SW 1271 (cell line): ENCODE data around the gene PRAC1.
"Not testable (repeated sequence)": the region's sequence is repeated elsewhere in the genome, so short reads cannot be mapped to it uniquely, and the experiment has no call there.

Experiments used
- DNase-seq, 2 experiments: peaks; one replicate each; lab custom pipeline; 2025; lab: John Stamatoyannopoulos, UW

Gene PRAC1

DNA sequence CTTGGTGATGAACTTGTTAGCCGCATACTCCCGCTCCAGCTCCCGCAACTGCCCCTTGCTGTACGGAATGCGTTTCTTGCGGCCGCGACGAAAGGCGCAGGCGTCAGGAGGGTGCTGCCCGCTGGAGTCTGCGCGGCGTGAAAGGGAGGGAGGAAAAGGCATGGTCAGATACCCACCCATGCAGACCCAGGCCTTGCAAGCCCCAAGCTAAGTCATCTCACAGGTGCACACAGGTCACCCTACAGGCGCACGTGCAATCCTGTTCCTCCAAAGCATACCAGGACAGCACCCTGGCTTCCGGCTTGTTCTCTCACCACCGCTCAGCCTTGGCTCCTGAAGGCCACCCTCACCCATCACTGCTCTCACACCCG lies 4.6 kb upstream of the PRAC1 start:
- DNase-seq = no peak

GRCh38 chr17:48726114-48726915 lies 4.0 kb upstream of the PRAC1 start:
- no peak for DNase-seq

DNA sequence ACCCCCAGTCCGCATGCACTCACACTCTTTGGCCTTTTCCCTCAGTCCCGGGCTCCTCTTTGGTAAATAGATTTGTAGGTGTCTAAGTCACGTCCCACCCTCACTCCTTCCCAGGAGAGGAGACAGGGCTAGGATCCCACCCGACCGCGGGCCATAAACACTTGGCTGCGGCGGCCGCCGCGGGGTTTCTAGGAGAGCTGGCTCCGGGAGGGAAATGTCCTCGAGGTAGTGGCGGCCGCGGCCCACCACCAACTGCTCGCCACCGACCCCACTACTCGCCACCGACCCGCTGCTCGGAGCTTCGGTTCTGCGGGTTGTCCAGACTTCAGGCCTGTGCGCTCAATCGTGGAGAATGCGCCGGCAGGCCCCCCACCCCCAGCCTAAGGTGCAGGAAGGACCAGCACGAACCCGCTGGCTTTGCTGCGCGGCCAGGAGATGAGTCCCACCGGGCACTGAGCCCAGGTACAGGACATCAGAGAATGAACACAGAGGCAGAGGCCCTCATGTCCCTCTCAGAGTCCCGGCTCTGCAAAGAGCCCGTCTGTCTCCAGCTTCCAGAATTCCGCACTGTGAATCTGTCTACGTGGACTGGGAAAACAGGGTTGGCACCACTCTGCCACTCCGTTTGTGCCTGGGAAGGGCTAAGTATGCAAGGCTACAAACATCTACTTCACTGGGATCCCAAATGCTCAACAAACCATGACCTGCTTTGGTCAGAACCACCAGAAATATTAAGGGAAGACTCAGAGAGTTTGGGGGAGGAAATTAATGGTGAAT lies 3.2 kb upstream of the PRAC1 start:
- no peak for DNase-seq

DNA sequence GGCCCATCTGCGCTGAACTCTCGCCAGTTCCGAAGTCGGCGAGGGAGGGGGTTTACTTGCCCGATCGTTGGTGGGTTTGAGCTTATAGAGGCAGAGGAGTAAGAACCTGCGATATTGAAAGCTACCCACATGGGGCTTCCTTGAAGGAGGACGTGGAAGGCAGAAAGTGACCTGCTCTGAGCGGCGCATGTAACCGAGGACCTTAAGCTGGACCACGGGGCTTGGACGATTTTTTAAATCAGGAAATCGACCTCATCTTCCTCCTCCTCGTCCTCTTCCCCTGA lies 2.6 kb upstream of the PRAC1 start:
- no peak for DNase-seq

GRCh38 chr17:48724251-48725003 lies 2.1 kb upstream of the PRAC1 start:
- peak in 1 of 2 experiments; percentile 49 for DNase-seq

DNA sequence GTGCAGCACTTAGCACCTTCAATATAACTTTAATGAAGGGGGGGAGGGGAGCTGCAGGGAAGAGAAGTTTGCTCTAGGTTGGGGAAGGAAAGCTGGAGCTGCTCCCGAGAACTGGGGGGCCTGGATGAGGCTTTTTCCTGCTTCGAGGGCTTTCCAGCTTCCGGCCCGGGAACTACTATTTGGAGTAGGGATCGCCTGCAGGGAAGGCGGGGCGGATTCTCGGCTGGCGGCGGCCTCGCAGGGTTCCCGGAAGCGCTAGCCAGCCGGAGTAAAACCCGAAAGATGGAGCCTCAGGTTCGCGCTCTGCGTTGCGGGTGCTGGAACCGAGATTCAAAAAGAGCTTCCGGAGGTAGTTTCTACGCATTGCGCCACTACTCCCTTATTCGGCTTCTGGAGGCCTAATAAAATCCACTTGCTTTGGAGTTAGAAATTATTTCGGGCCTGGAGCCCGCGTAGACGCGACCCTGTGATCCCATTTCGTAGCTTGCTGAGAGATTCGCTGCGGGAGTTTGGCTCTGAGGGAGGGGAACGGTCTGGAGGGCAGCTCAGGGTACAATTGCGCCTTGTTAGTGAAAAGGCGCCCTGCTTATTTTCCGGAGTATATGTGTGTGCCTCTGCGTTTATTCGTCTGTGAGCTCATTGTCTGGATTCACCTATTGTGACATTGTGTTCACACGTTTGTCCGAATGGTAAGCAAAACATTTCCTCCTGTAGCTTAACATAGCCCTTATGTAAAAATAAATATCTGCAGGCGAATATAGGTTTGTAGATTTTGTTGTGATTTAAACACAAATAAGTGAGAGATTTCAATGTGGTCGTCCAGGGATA lies 1.3 kb upstream of the PRAC1 start:
- no peak for DNase-seq

DNA sequence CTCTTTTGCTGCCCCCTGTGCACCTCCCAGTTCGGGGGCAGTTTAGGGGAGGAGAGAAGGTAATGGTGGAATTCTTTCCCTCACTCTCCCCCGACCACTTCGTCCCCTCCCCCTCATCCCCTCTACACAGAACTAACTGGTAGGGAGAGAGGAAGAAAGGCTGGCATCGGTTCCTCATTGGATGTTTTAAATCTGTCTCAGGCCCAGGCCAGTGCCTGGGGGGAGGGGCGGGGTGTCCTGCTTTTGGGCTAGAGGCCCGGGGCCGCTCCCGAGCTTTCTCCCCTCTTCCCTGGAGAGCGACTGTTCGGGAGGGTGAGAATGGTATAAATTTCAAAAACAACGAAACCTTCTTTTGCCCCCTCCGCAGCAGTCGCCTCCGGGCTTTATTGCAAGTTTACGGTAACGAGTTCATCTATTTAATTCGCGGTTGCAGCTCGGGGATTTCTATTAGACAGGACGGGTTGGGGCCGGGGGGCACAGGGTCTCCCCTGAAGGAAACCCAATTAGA lies 651 bp upstream of the PRAC1 start, which contains the start of gene PRAC2:
TSS of gene PRAC2 (plus strand) at position 271 of the 508 bp plus-strand sequence. CDS start 1,226 bp downstream, outside the sequence.
- no peak for DNase-seq

GRCh38 chr17:48721009-48721402 lies 1.3 kb downstream of the PRAC1 start:
- DNase-seq = no peak

DNA sequence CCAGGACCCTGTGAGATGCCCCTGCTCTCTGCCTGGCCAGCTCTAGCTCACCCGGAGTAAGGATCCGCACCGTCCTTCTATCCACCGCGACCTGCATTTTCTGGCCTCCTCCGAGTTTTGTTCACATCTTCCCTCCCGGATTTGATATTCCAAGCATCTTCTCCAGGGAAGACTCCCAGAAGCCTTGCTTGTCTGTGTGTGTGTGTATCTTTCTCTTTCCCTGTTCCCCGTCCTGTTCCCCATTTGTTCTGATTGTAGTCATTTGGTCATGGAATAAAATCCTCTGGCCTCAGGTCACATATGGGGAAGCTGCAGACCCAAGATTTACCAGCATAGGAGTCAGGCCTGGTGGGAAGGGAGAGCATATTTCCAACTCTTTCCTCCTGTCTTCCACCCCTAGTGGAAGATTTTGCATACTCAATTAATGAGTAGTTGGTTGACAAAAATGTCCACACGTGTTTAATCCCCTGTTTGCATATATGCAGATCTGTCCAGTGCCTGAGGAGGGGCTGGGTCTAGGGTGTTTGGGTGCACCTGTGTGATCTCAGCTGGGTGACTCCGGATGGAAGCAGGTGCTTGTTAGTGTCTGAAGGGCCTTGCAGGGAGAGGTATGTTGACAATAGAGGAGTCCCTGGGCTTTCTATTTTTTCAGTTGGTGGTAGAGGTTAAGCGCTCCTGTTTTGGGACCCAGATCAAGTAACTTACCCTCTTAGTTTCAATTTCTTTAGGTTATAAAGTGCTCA lies 1.9 kb downstream of the PRAC1 start:
- no peak for DNase-seq

GRCh38 chr17:48719642-48720265 lies 2.6 kb downstream of the PRAC1 start:
- DNase-seq = no peak

- DNase-seq = no peak
These were observed 3.3 kb downstream of the PRAC1 start for GRCh38 chr17:48718761-48719641.

- no peak for DNase-seq
These were observed 4.0 kb downstream of the PRAC1 start for GRCh38 chr17:48718227-48718760.

DNA sequence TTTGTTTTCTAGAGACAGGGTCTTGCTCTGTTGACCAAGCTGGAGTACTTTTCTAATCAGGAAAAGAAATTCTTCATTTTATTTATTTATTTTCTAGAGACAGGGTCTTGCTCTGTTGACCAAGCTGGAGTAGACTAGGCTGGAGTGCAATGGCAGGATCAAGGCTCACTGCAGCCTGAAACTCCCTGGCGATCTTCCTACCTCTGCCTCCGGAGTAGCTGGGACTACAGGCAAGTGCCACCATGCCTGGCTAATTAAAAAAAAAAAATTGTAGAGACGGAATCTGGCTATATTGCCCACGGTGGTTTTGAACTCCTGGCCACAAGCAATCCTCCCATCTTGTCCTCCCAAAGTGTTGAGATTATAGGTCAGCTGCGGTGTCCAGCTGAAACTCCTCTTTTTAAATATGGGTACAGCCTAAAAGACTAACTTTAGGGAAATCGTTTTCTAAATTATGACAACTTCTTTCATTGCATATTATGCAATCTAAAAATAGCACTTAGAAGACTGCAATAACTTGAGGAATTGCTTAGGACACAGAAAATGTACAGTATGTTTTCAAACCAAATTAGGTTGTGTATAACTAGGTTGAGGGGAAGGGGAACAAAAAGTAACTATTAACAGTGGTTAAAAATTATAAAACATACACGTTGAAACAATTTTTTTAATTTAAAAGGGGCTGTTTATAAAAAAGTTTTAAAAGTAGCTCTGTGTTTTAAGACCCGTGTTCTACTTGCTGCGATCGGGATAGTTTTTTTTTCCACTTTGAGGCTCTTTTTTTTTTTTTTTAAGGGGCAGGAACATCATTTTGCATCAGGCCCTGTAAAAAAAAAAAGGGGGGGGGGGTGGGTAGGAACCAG lies 4.7 kb downstream of the PRAC1 start:
- DNase-seq = no peak

GRCh38 chr17:48716549-48716948 lies 5.8 kb downstream of the PRAC1 start:
- not testable (repeated sequence) for DNase-seq

- no peak for DNase-seq
These were observed 6.6 kb downstream of the PRAC1 start for GRCh38 chr17:48715496-48716399.

- no peak for DNase-seq
These were observed 11.2 kb downstream of the PRAC1 start for GRCh38 chr17:48711128-48711527.
